ENCODE measurements around the gene RCBTB1. TPM values are rescaled to one million over a fixed set of nuclear protein-coding genes. Genes with fewer than 3 reads are reported as not detected.

The RCBTB1 gene
- total RNA-seq, 1 experiment from 2014 or later: 26.1 TPM

- no peaks in the 10 kb centered on the region for H3K9me3 Mint-ChIP-seq
- H2AK5ac ChIP-seq (ENCODE audit: insufficient read length, low read length): no peak overlapping the region
- H3K79me1 ChIP-seq (ENCODE audit: insufficient read depth, low read depth, low read length, poor library complexity, severe bottlenecking): no peaks in the 10 kb centered on the region
- peaks cover 6 to 15% (median 7%) of the 10 kb centered on the region in 3 experiments; a peak in 4 of 7 replicates for H3K36me3 Mint-ChIP-seq (ENCODE audit: insufficient read depth in 1 of 3, low read depth in 3 of 3)
- H3T11ph ChIP-seq (ENCODE audit: low read length): no peak overlapping the region
- no peaks in the 10 kb centered on the region for H3K4me1 ChIP-seq (ENCODE audit: insufficient read depth, low read length)
- DNase-seq: no peak
- no peak overlapping the region for H3K56ac ChIP-seq (ENCODE audit: insufficient read length, low read depth, low read length)
- no peak overlapping the region for H4K91ac ChIP-seq (ENCODE audit: insufficient read length, low read depth, low read length)
- H3K4me1 Mint-ChIP-seq: no peaks in the 10 kb centered on the region; a peak in 1 of 4 replicates
- no peaks in the 10 kb centered on the region for H3K27me3 ChIP-seq (ENCODE audit: insufficient read depth, low read length)
- H2BK120ac ChIP-seq (ENCODE audit: low read depth, low read length, poor library complexity, severe bottlenecking): no peak overlapping the region
- no peaks in the 10 kb centered on the region for H3K23me2 ChIP-seq (ENCODE audit: insufficient read length, low read depth, low read length, poor library complexity, severe bottlenecking)
- H4K20me1 ChIP-seq (ENCODE audit: control insufficient read depth, insufficient read depth, insufficient read length): no peaks in the 10 kb centered on the region
- H3K4ac ChIP-seq (ENCODE audit: low read depth, low read length): no peak overlapping the region
- H3K79me2 ChIP-seq (ENCODE audit: insufficient read depth, low read length): no peaks in the 10 kb centered on the region
- no peaks in the 10 kb centered on the region for H3K9me3 ChIP-seq (ENCODE audit: control insufficient read depth, low read depth, low read length)
- no peak overlapping the region for H4K8ac ChIP-seq (replicated peaks; ENCODE audit: insufficient read length, low read depth, low read length)
- H3K4me3 Mint-ChIP-seq: no peak overlapping the region
- no peak overlapping the region for H3K9ac ChIP-seq (ENCODE audit: extremely low read depth, insufficient read length, low read length)
- H2BK5ac ChIP-seq (ENCODE audit: insufficient read length, low read length): no peak overlapping the region
- H3K23ac ChIP-seq (ENCODE audit: insufficient read length, low read depth, low read length): no peak overlapping the region
- H2AFZ ChIP-seq (ENCODE audit: low read length): no peak overlapping the region
- H2BK20ac ChIP-seq (ENCODE audit: low read depth, low read length, poor library complexity, severe bottlenecking): no peak overlapping the region
- TF ChIP-seq CTCF (conservative IDR thresholded peaks at IDR 0.05): no peak
- no peaks in the 10 kb centered on the region; the same call in 1 of the 2 replicates for H3K27me3 Mint-ChIP-seq (ENCODE audit: low read depth)
- no peak overlapping the region for H3K27ac ChIP-seq (ENCODE audit: insufficient read length, low read depth, low read length)
- H3K4me2 ChIP-seq (ENCODE audit: insufficient read depth, insufficient read length, low read length): no peak overlapping the region
- H3K14ac ChIP-seq (ENCODE audit: insufficient read depth, low read length): no peak overlapping the region
- WGBS (ENCODE audit: extremely low coverage, insufficient read length, low lambda C conversion rate): no CpG with 5 or more reads among the region's 2 CpGs
- peak overlapping the region in 1 of 3 experiments; percentile 9; a peak in 1 of 7 replicates for H3K27ac Mint-ChIP-seq
- H2BK12ac ChIP-seq (ENCODE audit: insufficient read length, low read depth, low read length): no peak overlapping the region
- no peak overlapping the region for H3K18ac ChIP-seq (ENCODE audit: insufficient read length, low read depth, low read length)
- H2BK15ac ChIP-seq (ENCODE audit: low read depth, low read length): no peak overlapping the region
- H4K5ac ChIP-seq (ENCODE audit: insufficient read length, low read depth, low read length): no peak overlapping the region
These were observed 58.2 kb downstream of the RCBTB1 start for GRCh38 chr13:49527123-49527522.

Data from H9 (cell line).